NK-92 treated with Interleukin-12 subunit alpha and Interleukin-12 subunit beta, amount 100 ng/mL, for 24 hours (cell line): ENCODE results near the gene PRKG1.
"Not testable (repeated sequence)": the region's sequence is repeated elsewhere in the genome, so short reads cannot be mapped to it uniquely, and the experiment has no call there.

ENCODE experiments used
- DNase-seq: peaks from one replicate; lab custom pipeline; 2025; lab: John Stamatoyannopoulos, UW

The PRKG1 gene

DNA sequence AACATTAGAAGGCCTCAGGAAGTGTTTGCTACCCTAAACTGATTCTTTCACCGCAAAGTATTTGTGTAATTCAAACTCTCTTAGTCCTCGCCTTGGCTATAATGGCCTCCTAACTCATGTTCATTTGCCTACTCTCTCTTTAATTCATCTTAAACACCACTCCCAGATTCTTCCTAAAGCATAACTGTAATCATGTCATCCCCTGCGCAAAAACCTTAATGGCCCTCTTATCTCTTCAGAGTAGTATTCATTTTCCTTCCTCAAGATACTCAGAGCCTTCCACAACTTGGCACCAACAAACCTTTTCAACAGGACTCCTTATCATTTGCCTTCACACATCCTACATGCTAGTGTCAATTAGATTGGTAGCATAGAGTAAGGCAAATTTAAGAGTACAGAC, 582.2 kb downstream of the PRKG1 start:
- DNase-seq: no peak

DNA sequence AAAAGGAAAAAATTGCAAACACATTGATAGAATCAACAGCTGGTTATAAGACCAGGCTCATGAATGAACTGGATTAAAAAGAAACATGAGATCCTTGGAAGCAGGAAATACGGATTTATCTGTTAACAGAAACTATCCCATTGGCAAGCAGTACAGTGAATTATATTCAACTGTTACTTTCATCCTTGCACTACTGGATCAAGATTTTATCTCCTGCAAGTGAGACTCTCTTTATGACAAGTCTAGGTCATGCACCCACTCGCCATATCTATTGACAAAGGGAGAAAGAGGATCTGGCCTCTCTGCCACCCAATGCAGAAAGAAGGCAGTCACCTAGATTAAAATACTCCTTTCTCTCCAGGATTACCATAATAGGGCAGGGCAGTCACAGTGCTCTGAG, 583.7 kb downstream of the PRKG1 start:
- no peak for DNase-seq

DNA sequence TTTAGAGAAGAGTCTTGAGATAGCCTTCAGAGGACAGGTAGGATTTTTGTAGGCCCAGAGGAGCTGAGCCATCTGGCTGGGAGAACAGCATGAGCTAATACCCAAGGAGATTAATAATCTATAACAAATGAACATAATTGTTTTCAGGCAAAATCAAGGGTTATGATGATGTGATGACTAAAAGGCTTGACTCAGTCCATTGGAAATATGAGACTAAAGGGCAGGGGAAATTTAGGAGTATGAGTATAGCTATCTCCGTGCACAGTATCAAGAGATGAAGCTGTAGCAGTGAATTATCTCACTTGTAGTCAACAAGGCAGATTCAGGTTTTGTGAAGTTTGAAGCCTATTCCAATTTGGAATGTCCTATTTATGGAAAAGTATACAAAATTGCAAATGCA, 585.1 kb downstream of the PRKG1 start:
- no peak for DNase-seq

DNA sequence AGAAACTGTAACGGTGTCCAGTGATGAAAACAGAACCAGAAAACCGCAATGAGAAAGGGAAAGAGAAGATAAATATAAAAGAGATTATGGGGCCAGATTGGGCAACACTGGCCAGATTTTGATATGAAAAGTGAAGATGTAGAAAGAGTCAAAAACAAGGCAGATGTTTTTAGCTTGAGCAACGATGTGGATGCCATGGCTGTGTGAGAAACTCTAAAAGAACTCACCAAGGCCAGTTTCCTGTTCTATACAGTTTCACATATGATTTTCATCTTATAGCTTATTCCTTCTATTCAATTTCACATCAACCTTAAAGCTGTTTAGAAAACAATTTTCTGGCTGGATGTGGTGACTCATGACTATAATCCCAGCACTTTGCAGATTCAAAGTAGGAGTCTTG, 588.8 kb downstream of the PRKG1 start:
- no peak for DNase-seq

DNA sequence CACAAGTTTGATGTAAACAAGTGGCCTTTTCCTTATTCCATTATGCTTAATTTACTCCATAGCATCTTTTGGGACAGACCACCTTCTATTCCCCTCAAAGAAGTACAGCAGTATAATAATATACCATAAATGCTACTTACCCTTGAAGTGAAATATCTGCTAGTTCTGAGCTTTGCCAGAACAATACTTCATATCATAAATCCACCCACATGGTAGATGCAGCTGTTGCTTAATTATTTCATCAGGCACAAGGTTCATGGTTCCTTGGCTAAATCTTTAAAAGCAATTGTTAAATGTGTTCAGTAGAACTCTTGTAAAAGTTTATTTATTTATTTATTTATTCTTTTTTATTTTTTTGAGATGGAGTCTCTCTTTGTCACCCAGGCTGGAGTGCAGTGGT, 592.2 kb downstream of the PRKG1 start:
- no peak for DNase-seq

DNA sequence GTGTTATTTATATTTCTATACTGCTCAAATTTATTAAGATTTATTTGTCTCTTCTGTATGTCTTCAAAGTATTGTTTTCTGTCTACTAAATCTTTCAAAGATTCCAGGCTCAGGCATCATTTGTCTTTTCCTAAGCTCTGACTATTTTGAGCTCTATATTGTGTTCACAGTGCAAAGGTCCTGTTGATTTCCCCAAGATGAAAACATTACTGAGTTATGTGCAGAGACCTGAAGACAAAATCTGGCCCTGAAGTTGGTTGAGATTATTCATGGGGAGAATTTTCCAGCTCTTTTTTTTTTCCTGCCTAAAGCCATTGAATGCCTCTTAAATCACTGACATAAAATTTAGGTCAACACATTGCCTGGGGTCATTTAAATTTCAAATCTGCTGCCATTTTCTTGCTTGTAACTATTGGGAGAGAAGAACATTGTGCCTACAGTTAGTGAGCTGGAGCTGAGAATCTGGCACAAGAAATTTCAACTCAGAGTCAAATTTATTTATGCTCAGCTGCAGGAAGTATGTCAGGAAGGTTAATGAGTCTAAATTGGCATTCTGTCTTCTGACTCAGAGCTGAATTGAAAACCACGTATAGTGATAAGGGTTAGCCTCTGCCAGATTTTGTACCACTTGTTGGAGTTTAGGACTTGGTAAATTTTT, 593.5 kb downstream of the PRKG1 start:
- DNase-seq: no peak

DNA sequence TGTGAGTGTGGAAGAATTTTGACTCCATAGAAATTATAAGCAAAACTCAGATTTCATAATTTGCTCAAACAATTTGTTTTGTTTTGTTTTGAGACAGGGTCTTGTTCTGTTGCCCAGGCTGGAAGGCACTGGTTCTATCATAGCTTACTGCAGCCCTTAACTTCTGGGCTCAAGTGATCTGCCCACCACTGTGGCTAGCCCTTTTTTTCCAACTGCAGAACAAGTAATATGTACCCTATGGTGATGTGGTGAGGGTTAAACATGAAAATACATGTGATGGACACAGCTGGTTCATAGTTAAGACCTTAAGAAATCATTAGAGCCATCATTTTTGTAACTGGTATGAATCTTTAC, 594.0 kb downstream of the PRKG1 start:
- DNase-seq: no peak

DNA sequence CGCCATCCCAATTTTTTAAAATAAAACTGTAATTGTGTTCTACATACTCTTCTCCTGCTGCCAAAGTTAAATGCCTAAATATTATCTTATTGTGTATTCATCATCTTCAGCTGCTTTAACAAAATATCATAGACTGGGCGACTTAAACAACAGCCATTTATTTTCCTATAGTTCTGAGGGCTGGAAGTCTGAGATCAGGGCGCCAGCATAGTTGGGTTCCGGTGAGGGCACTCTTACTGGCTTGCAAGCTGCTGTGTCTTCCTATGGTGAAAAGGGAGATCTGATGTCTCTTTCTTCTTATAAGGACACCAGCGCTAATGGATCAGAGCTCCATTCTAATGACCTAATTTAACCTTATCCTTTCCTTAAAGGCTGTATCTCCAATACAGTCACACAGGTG, 594.8 kb downstream of the PRKG1 start:
- no peak for DNase-seq

DNA sequence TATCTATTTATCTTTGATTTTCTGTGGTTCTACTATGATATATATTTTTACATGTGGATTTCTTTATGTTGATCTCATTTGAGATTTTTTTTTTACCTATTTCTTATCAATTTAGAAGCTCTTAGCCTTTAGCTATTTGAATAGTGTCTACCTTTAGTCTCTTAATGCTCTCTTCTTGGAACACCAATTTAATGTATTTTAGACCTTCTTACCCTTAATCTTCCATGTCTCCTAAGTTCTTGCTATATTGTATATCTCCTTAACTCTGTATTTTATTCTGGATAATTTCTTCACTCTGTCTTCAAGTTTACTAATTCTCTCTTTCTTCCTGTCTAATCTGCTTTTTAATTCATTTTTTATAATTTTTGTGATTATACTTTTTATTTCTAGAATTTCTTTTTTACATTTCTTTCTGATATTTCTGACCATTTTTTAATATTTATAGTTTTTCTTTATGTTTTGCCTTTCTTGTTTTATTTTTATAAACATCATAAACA, 597.8 kb downstream of the PRKG1 start:
- DNase-seq: no peak

DNA sequence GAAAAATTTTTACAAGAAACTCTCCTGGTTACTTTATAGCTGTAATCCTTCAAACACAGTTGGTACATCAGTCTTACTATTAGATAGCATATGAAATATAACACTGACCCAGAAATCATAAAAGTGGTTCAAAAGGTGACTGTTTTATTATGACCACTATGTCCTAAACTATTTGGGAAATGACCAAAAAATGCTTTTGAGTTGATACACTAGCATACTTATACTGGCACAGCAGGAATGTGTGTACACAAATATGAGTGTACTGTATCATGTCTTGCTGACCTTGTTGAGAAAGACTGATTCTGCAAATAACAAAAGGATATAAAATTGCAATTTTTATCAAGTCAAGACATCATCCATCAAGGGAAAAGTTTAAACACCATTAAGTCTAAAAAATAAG, 600.8 kb downstream of the PRKG1 start:
- DNase-seq: no peak

DNA sequence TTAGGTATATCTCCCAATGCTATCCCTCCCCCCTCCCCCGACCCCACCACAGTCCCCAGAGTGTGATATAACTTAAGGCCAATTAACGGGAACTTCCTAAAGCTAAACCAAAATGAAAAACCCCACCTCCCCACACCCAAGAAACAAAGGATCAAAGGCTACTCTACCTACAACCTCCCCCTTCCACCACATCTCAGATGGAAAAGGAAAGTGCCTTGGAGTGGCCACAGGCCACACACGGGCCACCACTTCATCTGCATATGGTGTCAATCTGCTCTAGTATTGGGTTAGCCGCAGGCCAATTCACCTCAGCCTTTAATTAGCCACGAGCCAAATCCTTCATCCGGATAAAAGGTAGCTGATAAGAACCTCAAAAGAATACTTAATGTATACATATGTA, 605.6 kb downstream of the PRKG1 start:
- DNase-seq: no peak

DNA sequence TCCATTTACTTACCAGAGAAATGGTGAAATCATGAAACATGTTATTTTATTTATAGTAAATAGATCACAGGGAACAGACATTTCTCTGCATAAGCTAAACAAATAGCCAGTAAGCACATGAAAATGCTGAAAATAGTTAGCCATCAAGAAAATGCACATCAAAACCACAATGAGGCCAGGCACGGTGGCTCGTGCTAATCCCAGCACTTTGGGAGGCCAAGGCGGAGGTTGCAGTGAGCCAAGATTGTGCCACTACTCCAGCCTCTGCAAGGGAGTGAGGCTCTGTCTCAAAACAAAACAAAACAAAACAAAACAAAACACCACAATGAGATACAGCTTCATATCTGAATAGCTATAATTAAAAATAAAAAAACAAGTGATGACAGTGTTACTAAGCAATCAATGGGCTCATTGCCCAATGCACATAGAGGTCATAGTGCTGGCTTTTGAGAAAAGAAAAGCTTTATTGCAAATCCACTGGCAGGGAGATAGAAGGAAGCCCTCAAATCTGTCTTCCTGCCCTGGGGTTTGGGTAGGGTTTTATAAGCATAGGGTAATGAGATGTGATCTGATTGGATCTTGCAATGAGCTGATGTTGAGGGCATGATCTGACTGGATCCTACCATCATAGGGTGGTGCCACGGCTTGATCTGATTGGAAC, 608.9 kb downstream of the PRKG1 start:
- DNase-seq: no peak

DNA sequence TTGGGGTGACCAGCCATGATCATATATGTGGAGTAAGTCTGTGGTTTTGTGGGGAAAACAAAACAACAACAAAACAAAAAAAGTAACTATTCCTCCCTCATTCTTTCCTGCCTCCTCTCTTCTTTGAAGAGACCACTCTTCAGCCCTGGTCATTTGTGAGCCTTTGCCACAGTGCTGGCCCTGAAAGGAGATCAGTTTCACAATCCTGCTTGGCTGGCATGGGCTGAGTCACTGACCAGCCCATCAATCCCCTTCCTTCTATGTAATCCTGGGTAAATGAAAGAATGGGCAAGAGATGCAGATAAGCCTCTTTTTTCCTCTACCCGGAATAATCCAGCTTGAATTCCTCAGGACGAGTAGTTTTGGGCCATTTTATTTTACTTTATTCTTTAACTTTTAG, 611.5 kb downstream of the PRKG1 start:
- no peak for DNase-seq

DNA sequence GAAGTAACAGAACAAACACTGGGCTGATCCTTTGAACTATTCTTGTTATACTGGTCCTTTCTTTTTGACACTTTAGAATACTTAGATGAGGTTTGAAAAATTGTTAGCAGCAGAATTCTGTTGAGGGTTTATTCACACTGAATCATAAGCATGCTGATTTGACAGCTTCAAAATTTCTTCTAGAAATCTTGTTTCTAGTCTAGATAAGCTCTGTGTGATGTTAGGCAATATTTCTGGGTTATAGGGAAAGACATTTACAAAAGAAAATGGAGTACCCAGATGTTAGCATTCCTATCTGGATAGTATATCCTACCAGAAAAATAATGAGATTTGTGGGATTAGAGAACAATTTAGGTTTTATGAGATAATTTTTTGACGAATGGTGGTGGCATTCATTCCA, 613.0 kb downstream of the PRKG1 start:
- no peak for DNase-seq

DNA sequence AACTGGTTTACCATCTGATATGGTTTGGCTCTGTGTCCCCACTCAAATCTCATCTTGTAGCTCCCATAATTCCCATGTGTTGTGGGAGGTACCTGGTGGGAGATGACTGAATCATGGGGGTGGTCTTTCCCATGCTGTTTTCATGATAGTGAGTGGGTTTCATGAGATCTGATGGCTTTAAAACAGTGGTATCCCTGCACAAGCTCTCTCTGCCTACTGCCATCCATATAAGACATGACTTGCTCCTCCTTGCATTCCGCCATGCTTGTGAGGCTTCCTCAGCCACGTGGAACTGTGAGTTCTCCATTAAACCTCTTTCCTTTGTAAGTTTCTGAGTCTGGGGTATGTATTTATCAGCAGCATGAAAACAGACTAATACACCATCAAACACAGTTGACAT, 614.5 kb downstream of the PRKG1 start:
- not testable (repeated sequence) for DNase-seq

DNA sequence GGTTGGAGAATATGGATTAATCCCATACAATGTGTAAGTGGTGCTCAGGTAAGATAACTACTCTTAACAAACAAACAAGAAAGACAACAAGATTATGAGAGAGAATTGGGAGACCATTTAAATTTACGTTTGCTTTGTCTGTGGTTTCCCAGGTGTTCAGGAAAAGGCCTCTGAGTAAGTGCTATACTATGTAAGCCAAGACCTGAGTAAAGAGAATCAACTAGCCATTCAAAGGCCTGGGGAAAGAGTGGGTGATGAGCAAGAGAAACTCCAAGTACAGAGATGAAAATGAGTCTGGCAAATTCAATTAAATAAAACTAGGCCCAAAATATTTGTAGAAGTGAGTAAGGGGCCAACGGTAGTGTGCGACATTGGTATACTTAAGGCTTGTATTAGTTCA, 615.2 kb downstream of the PRKG1 start:
- no peak for DNase-seq

DNA sequence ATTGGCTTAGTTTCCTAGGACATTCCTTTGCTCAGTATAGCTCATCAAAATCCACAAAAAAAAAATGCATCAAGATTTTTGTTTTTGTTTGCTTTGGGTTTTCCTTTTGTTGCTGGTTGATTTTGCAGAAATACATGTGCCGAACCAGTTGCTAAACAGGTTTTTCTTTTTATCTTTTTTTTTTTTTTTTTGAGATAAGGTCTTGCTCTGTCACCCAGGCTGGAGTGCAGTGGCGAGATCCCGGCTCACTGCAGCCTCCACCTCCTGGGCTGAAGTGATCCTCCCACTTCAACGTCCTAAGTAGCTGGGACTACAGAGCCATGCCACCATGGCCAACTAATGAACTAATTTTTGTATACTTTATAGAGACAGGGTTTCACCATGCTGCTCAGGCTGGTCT, 616.8 kb downstream of the PRKG1 start:
- DNase-seq: no peak

DNA sequence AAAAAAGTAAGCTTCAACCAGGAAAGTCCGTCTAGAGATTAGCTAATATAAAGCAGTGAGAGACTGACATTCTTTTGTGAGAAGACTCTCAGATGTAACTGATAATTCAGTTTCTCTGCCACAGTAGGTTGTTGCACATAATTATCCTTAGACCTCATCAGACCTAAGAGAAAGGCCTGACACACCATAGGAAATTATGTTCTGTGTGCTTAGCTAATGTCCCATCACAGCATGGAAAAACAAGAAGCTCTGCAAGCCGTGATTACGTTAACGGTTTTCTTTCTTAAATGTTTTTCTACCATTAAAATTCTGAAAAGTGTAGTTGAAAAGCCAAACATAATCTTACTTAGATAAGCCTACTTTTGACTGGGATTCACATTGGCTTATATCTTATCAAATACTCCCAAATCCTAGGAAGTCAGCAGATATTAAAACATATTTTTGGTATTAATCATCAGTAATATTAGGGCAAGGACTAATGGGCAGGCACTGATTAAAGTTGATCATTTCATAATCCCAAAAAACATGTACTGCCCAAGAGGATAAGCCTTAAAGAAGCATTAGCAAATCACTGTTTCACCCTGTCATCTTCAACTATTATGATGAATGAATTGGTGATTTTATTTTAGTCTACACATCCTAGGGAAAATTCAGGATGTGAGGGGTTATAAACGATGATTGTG, 619.9 kb downstream of the PRKG1 start:
- no peak for DNase-seq

DNA sequence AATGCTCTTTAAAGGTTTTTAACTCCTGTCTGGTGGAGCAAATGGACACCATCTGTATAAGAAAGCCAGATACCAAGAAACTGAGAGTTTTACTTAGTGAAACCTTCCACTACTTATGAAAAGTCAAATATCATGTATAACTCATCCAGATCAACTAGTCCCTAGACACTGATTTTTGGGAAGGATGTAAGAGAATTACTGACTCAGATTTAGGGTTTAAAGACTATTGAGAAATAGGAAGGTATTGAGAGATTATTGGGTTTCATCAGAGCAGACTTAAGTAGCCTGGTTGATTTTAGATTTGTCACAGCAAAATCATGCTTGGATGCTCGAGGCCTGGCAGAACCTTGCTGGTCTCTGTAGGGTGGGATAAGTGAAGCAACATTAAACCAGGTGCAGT, 622.0 kb downstream of the PRKG1 start:
- no peak for DNase-seq

DNA sequence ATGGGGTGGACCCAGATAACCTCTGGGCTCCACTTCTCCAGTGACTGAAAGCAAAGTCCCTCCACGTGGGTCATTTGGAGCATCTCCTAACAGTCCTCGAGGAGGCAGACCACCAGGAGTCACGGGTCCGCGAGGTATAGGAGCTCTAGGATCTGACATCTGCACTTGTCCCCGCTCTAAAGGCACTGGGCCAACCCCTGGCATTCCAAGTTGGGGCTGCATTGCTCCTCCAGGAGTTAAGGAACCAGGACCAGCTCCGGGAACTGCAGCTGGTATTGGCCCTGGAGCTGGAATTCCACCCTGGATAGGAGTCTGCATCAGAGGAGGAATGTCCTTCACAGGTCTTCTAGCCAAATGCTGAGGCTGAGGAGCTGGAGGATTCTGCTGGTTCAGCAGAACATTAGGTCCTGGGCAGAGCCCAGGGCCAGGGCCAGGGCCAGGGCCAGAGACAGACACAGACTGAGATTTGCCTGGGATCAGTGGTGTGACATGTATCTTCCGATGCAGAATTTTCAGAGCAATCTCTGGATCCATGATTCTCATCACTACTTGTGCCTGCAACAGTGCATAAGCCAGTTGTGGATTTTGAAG, 624.3 kb downstream of the PRKG1 start:
- no peak for DNase-seq

DNA sequence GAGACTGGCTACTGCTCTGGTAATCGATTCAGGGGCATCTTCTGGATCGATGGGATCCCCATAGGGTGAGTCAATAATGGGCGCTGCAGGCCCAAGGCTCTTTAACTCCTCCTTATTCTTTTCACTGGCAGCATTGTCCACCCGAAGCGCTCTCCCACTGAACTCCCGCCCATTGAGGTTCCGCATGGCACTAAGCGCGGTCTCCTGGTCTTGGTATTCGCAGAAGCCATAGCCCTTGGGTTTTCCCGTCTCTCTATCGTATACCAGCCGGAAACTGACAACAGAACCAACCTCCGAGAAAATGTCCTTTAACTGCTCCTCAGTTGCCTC, 624.8 kb downstream of the PRKG1 start:
- DNase-seq: no peak

DNA sequence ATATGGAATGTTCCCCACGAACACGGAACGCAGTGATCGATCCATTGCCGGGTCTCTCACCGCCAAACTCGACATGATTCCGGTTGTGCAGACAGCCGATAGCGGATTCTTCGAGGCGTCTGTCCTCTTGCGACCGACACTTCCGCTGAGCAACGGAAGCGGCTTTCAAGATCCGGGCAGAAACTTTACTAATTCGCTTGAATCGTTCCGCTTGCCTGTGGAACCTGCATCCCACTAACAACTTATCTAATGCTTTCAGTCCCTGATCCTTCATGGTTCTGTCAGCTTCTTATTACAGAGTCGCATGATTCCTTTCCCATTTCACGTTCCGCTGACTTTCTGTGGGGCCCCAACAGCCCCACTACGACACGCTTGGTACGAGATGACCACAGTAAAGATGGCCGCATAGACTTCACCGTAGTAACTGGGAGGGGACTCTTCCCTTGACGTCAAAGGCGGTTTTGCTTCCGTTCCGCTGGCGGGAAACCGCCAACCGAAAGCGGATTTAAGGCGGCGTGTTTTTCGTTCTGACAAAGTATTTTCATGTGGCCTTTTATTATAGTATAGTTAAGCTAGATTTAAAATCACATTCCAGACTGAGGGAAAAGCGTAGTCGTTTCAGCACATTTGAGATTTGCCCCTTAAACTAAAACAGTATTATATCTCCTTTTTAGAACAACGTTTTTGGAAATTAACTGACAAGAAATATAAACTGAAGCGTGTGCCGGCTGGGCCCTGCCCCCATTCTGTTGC, 625.4 kb downstream of the PRKG1 start, which contains the start of gene CSTF2T:
Gene CSTF2T, minus strand, starts transcription at position 121 of the 753 bp plus-strand sequence. Its CDS starts 46 bp downstream, at position 75.
- DNase-seq: peak; percentile 72
